Activated naive CD8-positive, alpha-beta T cell treated with anti-CD3 and anti-CD28 coated beads, Interleukin-2, amount 50 U/mL, for 24 hours (primary cell): ENCODE results near the gene COL11A2.

ENCODE experiments used
- ATAC-seq: fragments of 150-1000 bp; cut with Tn5 transposase; one replicate; pipeline ENCODE4 v1.10.0; 2021
- DNase-seq: peaks from one replicate; pipeline ENCODE4 v3.0.0; 2021
- H3K27ac Mint-ChIP-seq: one replicate; pipeline ENCODE4 v1.8.0; 2021; ENCODE audit warnings: mild to moderate bottlenecking, mixed read lengths
- H3K27me3 Mint-ChIP-seq: one replicate; pipeline ENCODE4 v1.8.0; 2021; ENCODE audit warnings: mixed read lengths
- H3K36me3 Mint-ChIP-seq: one replicate; pipeline ENCODE4 v1.8.0; 2021; ENCODE audit warnings: low read depth, mixed read lengths
- H3K4me1 Mint-ChIP-seq: one replicate; pipeline ENCODE4 v1.8.0; 2021; ENCODE audit warnings: mixed read lengths
- H3K4me3 Mint-ChIP-seq: one replicate; pipeline ENCODE4 v1.8.0; 2021; ENCODE audit warnings: mild to moderate bottlenecking, moderate library complexity, mixed read lengths
- H3K9me3 Mint-ChIP-seq: one replicate; pipeline ENCODE4 v1.8.0; 2021; ENCODE audit warnings: mixed read lengths

COL11A2 gene

DNA sequence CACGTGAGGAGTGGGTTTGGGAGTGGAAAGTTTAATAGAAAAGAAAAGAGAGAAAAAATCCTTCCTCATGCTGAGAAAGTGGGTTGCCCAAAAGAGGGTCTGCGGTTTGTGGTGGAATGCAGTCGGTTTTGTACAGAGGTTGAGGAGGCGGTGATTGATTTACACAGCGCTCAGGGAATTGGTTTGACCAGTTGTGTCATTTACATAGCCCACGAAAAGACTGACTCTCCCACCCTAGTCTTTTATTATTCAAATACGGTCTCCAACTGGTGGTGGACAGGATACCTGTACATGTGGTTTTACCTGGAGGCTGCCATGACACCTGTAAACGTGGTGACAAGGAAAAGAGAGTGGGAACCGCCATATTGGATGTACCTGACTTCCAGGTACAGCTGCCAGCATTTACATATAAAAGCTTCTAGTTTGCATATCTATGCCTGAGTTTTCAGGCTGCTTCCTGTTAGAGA, 74.4 kb downstream of the COL11A2 start:
- Mint-ChIP-seq H3K4me1 (peaks cover 34% of the 10 kb centered on the region), H3K4me3 (no peak overlapping the region)
- no peak for ATAC-seq

GRCh38 chr6:33116841-33117711, 75.2 kb downstream of the COL11A2 start:
- ATAC-seq (no peak), DNase-seq (no peak)
- Mint-ChIP-seq H3K4me1 (peaks cover 34% of the 10 kb centered on the region), H3K4me3 (peak overlapping the region; percentile 28), H3K27ac (no peak overlapping the region), H3K27me3 (peaks cover 47% of the 10 kb centered on the region), H3K9me3 (no peaks in the 10 kb centered on the region), H3K36me3 (no peaks in the 10 kb centered on the region)

More for the DNA sequence above, 74.4 kb downstream of the COL11A2 start:
- DNase-seq = no peak
- H3K27ac Mint-ChIP-seq = no peak overlapping the region
- no peaks in the 10 kb centered on the region for H3K36me3 Mint-ChIP-seq
- H3K9me3 Mint-ChIP-seq = no peaks in the 10 kb centered on the region
- H3K27me3 Mint-ChIP-seq = peaks cover 47% of the 10 kb centered on the region

- ATAC-seq (no peak), DNase-seq (no peak)
- H3K4me1 Mint-ChIP-seq = peaks cover 34% of the 10 kb centered on the region
- H3K27me3 Mint-ChIP-seq = peaks cover 50% of the 10 kb centered on the region
- H3K36me3 Mint-ChIP-seq = no peaks in the 10 kb centered on the region
- peak overlapping the region; percentile 28 for H3K4me3 Mint-ChIP-seq
- H3K9me3 Mint-ChIP-seq = no peaks in the 10 kb centered on the region
- no peak overlapping the region for H3K27ac Mint-ChIP-seq
Observed at GRCh38 chr6:33116417-33116816, 75.8 kb downstream of the COL11A2 start.

DNA sequence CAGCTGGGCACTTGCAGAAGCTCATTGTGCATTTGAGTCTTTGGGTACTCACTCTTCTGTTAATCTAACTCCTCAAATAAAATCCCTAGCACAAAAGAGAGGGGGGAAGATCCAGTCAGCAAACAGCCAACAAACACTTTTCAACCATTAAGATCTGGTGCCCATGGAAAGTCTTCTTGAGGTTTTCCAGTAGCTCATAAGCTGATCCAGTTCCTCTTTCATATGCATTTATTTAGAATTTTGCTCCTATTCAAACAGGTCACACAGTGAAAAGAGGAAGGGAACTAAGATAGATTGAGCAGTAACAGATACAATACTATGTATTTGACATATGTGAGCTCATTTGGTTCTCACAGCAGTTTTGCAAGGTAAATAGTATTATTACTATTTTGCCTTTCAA, 77.9 kb downstream of the COL11A2 start:
- peaks cover 34% of the 10 kb centered on the region for H3K4me1 Mint-ChIP-seq

DNA sequence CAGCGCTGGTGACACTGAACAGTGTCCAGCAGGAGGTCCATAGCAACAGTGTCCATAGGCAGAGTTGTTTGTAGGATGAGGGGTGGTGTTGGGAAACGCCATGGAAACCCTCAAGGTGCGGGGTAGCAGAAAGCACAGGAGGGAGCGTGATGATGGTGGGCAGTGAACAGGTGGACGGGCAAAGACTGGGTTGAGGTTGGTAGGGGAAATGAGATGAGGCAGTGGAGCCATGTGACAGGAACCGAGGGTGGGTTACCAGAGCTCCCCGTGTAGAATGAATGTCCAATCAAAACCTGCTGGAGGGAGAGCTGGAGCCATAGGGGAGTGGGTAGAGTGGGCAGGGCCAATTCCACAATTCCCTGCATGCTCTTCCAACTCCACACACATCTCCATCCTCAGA, 78.5 kb downstream of the COL11A2 start:
- Mint-ChIP-seq H3K4me1 (peaks cover 34% of the 10 kb centered on the region), H3K27ac (no peak overlapping the region), H3K27me3 (peaks cover 60% of the 10 kb centered on the region), H3K4me3 (no peak overlapping the region), H3K36me3 (no peaks in the 10 kb centered on the region), H3K9me3 (no peaks in the 10 kb centered on the region)
- no peak for ATAC-seq
- no peak for DNase-seq

More for the DNA sequence above, 77.9 kb downstream of the COL11A2 start:
- H3K27me3 Mint-ChIP-seq = peaks cover 60% of the 10 kb centered on the region
- no peak overlapping the region for H3K27ac Mint-ChIP-seq
- H3K9me3 Mint-ChIP-seq = no peaks in the 10 kb centered on the region
- no peak for DNase-seq
- ATAC-seq = no peak
- no peaks in the 10 kb centered on the region for H3K36me3 Mint-ChIP-seq
- no peak overlapping the region for H3K4me3 Mint-ChIP-seq
